Measurements from ENCODE around the gene EIF5A2. TPM values are rescaled to one million over a fixed set of nuclear protein-coding genes. Genes with fewer than 3 reads are reported as not detected.
"Not testable (repeated sequence)": the region's sequence is repeated elsewhere in the genome, so short reads cannot be mapped to it uniquely, and the experiment has no call there.

Gene EIF5A2
- total RNA-seq (10 to 100 TPM in 3 of 4 donors, 1 to 10 TPM in 1; 9.8 to 14.0 (median 11.4) TPM), polyA plus RNA-seq (2.6 TPM)
- long read RNA-seq, donor 1, full-length matches to known transcripts: 20 of 22 reads
- long read RNA-seq, donor 1, partial matches to known transcripts: 2 of 22 reads
- long read RNA-seq, donor 1, other reads (novel, unspliced or antisense): 0 of 22 reads
- long read RNA-seq, donor 2, full-length matches to known transcripts: 4 of 5 reads
- long read RNA-seq, donor 2, partial matches to known transcripts: 1 of 5 reads
- long read RNA-seq, donor 2, other reads (novel, unspliced or antisense): 0 of 5 reads
- long read RNA-seq, donor 3, full-length matches to known transcripts: 36 of 39 reads
- long read RNA-seq, donor 3, partial matches to known transcripts: 0 of 39 reads
- long read RNA-seq, donor 3, other reads (novel, unspliced or antisense): 3 of 39 reads
- long read RNA-seq, donor 4, full-length matches to known transcripts: 13 of 14 reads
- long read RNA-seq, donor 4, partial matches to known transcripts: 1 of 14 reads
- long read RNA-seq, donor 4, other reads (novel, unspliced or antisense): 0 of 14 reads

DNA sequence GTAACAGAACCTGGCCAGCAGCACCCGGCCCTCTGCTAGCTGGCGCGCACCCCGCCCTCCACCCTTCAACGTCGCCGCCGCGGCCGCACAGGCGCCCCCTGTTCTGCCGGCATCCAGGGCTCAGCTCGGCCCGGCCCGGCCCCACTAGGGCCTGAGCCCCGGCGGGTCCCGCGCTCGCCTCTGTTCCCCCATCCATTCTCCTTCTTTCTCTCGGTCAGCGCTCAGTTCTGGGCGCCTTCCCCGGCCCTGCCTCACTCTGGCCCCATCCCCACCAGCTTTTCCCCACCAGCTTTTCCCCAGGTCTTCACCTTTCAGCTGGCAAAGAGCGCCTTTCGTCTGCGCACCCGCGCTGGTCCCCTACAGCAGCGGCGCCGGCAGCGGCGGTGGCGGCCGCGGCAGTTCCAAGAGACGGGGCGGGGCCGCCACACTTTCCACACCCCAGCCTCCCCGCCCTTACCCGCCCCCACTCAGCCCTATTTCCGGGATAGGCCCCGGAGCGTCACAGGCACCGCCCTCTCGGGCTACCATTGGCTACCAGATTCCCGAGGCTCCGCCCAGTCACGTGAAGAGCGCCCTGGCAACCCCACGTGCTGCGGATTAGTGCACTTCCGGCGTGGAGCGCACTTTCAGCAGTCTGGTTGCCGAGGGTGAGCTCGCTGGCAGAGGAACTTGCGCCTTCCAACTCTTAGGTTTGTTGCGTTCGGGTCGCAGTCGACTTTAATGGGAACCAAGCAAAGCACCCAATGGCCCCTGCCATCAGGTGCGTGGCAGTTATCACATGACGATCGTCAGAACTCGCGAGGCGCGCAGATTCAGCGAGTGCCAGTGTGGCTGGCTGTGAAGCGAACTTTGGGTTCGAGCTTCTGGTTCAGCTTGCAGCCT, at the start of gene EIF5A2:
Gene EIF5A2, minus strand, starts transcription at position 403 of the 882 bp plus-strand sequence. CDS start 831 bp downstream, outside the sequence.
- Histone ChIP-seq H3K4me3 (ENCODE audit: low read length) (peak within 1 kb of the TSS; percentile 71), H3K27me3 (ENCODE audit: control insufficient read depth, insufficient read depth) (no peaks in the 10 kb centered on the region), H3K4me1 (ENCODE audit: control insufficient read depth, insufficient read depth, low read length) (no peaks in the 10 kb centered on the region), H3K27ac (ENCODE audit: low read length) (peak within 1 kb of the TSS; percentile 61), H3K9me3 (ENCODE audit: control insufficient read depth, low read length) (no peaks in the 10 kb centered on the region)
- intact Hi-C loops (cut with DNase I): no loop called here
- DNase-seq: peak; percentile 98 to 99 (median 98)
- ATAC-seq: peak; percentile 99
- 10% methylated on average over 73 of the region's 73 CpGs for WGBS

DNA sequence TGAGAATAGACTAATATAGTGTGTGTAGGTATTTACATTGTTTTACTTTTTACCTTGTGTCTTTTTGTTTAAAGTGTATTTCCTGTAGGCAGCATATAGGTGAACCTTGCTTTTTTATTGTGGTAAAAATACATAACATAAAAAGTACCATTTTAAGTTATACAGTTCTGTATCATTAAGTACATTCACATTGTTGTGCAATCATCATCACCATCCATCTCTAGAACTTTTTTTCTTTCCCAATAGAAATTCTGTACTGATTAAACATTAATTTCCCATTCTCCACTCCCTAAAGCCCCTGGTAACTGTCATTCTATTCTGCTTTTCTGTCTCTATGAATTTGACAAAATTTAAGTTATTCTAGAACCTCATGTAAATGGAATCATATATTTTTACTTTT, 48.2 kb upstream of the EIF5A2 start:
- Histone ChIP-seq H3K27ac (ENCODE audit: low read length) (no peak overlapping the region), H3K27me3 (ENCODE audit: control insufficient read depth, insufficient read depth) (no peaks in the 10 kb centered on the region), H3K9me3 (ENCODE audit: control insufficient read depth, low read length) (no peaks in the 10 kb centered on the region), H3K4me1 (ENCODE audit: control insufficient read depth, insufficient read depth, low read length) (no peaks in the 10 kb centered on the region), H3K4me3 (ENCODE audit: low read length) (no peak overlapping the region)
- intact Hi-C loops (cut with DNase I): no loop called here
- no peak for DNase-seq
- no peak for ATAC-seq

DNA sequence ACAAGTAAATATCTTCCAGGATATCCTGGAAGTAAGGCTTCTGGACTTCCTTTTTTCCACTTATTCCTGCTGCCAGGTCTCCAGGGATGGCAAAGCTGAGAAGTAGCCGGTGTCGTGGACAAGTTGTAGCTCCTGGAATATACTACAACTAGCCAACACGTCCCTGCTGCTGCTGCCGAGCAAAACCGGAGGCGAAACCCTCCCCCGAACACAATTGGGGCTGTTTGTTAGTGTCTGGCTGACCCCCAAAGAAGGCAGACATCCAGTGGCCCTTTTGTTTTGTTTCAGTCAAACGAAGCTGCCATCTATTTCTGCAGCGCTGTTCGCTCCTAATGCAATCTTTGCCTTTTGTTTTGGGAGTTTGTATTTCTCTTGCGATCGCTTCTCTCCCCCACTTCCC, 45.3 kb upstream of the EIF5A2 start:
- no peaks in the 10 kb centered on the region for H3K4me1 ChIP-seq (ENCODE audit: control insufficient read depth, insufficient read depth, low read length)
- no peak overlapping the region for H3K4me3 ChIP-seq (ENCODE audit: low read length)
- no peak overlapping the region for H3K27ac ChIP-seq (ENCODE audit: low read length)
- 51% methylated on average over 12 of the region's 12 CpGs for WGBS
- DNase-seq (no peak), ATAC-seq (no peak)
- intact Hi-C loops (cut with DNase I): loop anchor here in 1 of 4 donors (5.0 kb wide), 1 partner anchor 619 kb away; no protein-coding TSS in a partner anchor
- H3K9me3 ChIP-seq (ENCODE audit: control insufficient read depth, low read length): no peaks in the 10 kb centered on the region
- no peaks in the 10 kb centered on the region for H3K27me3 ChIP-seq (ENCODE audit: control insufficient read depth, insufficient read depth)

DNA sequence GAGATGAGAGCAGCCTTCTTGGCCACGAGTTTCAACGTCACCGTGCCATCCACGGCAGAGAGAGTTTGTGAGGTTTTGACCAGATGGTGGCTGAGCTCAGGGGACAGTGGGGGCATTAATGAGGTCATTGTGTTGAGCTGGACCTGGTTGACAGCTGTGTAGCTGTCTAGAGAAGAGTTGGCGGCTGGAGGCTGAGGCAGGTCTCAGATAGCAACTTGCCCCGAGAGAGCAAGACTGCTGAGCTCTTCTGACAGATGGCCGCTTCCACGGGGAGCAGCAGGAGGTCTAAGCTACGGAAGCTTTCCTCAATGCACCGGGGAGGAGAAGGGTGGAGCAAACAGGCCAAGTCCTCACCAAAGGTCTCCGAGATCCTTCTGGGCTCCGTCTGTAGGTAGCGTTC, 44.8 kb upstream of the EIF5A2 start:
- no peak for ATAC-seq
- 75% methylated on average over 13 of the region's 13 CpGs for WGBS
- intact Hi-C loops (cut with DNase I): loop anchor here in 1 of 4 donors (5.0 kb wide), 1 partner anchor 619 kb away; no protein-coding TSS in a partner anchor

DNA sequence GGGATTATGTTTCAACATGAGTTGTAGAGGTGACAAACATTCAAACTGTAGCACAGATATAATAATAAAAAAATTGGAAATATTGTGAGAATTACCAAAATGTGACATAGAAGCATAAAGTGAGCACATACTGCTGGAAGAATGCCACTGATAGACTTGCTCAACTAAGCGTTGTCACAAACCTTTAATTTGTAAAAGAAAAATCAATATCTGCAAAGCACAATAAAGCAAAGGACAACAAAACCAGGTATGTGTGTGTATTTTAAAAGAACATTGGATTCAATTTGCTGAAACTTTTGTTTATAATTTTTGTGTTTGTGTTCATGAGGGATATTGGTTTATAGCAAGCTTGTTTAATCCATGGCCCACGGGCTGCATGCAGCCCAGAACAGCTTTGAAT, 40.8 kb upstream of the EIF5A2 start:
- no peak overlapping the region for H3K27ac ChIP-seq (ENCODE audit: low read length)
- DNase-seq (no peak), ATAC-seq (no peak)
- H3K9me3 ChIP-seq (ENCODE audit: control insufficient read depth, low read length): no peaks in the 10 kb centered on the region
- H3K4me1 ChIP-seq (ENCODE audit: control insufficient read depth, insufficient read depth, low read length): no peaks in the 10 kb centered on the region
- H3K27me3 ChIP-seq (ENCODE audit: control insufficient read depth, insufficient read depth): no peaks in the 10 kb centered on the region
- intact Hi-C loops (cut with DNase I): no loop called here
- H3K4me3 ChIP-seq (ENCODE audit: low read length): no peak overlapping the region
- WGBS: 83% methylated on average over 2 of the region's 2 CpGs

More for the DNA sequence above, 44.8 kb upstream of the EIF5A2 start:
- no peaks in the 10 kb centered on the region for H3K9me3 ChIP-seq (ENCODE audit: control insufficient read depth, low read length)
- H3K4me1 ChIP-seq (ENCODE audit: control insufficient read depth, insufficient read depth, low read length): no peaks in the 10 kb centered on the region
- DNase-seq: peak in 1 of 3 donors; percentile 20
- no peaks in the 10 kb centered on the region for H3K27me3 ChIP-seq (ENCODE audit: control insufficient read depth, insufficient read depth)
- H3K4me3 ChIP-seq (ENCODE audit: low read length): no peak overlapping the region
- H3K27ac ChIP-seq (ENCODE audit: low read length): no peak overlapping the region

DNA sequence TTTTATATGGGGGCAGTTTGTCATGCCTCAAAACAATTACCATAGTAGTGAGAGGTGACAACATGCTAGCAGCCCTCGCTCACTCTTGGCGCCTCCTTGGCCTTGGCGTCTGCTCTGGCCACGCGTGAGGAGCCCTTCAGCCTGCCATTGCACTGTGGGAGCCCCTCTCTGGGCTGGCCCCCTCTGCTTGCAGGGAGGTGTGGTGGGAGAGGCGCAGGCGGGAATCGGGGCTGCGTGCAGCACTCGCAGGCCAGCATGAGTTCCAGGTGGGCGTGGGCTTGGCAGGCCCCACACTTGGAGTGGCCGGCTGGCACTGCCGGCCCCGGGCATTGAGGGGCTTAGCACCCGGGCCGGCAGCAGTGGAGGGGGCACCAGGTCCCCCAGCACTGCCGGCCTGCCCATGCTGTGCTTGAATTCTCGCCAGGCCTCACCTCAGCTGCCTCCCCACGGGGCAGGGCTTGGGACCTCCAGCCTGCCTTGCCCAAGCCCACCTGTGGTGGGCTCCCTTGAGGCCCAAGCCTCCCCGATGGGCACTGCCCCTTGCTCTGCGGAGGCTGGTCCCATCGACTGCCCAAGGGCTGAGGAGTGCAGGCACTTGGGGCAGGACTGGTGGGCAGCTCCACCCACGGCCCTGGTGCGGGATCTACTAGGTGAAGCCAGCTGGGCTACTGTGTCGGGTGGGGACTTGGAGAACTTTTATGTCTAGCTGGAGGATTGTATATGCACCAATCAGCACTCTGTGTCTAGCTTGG, 38.8 kb upstream of the EIF5A2 start:
- no peak overlapping the region for H3K4me3 ChIP-seq (ENCODE audit: low read length)
- DNase-seq: no peak
- no peaks in the 10 kb centered on the region for H3K4me1 ChIP-seq (ENCODE audit: control insufficient read depth, insufficient read depth, low read length)
- H3K27ac ChIP-seq (ENCODE audit: low read length): no peak overlapping the region
- WGBS: 96% methylated on average over 25 of the region's 25 CpGs
- ATAC-seq: peak in 1 of 2 donors; percentile 29
- H3K27me3 ChIP-seq (ENCODE audit: control insufficient read depth, insufficient read depth): no peaks in the 10 kb centered on the region
- no peaks in the 10 kb centered on the region for H3K9me3 ChIP-seq (ENCODE audit: control insufficient read depth, low read length)
- intact Hi-C loops (cut with DNase I): no loop called here

DNA sequence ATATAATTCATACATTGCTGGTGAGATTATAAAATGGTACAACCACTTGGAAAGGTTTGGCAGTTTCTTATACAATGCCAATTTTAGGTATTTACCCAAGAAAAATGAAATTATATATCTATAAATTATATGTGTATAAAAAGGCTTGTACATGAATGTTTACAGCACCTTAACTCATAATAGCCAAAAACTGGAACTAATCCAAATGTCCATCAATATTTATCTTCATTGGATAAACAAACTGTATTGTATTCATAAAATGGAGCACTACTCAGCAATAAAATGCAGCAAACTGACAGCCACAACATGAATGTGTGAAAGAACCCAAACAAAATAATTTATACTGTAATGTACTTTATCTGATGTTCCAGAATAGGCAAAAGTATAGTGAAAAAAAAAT, 33.6 kb upstream of the EIF5A2 start:
- Histone ChIP-seq H3K4me1 (ENCODE audit: control insufficient read depth, insufficient read depth, low read length) (no peaks in the 10 kb centered on the region), H3K4me3 (ENCODE audit: low read length) (no peak overlapping the region), H3K27me3 (ENCODE audit: control insufficient read depth, insufficient read depth) (no peaks in the 10 kb centered on the region), H3K9me3 (ENCODE audit: control insufficient read depth, low read length) (no peaks in the 10 kb centered on the region), H3K27ac (ENCODE audit: low read length) (no peak overlapping the region)
- DNase-seq: no peak
- ATAC-seq: no peak
- intact Hi-C loops (cut with DNase I): no loop called here

DNA sequence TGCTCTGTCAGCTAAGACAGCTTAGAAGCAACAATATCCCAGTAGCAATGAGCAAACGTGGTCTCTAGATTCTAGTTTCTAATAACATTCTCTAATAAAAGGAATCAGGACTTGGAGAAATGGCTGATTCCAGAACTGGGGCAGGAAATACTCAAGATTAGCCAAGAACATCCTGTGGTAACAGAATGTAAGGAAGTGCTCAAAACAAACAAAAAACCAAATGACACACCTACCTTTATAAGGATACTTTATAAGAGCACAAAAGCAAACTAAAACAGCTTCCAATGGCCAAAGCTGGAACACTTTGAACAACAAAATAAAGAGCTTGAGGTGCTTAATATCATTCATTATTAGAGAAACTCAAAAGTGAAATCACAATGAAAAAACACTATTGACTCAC, 33.1 kb upstream of the EIF5A2 start:
- intact Hi-C loops (cut with DNase I): no loop called here
- no peaks in the 10 kb centered on the region for H3K27me3 ChIP-seq (ENCODE audit: control insufficient read depth, insufficient read depth)
- DNase-seq (no peak), ATAC-seq (no peak)
- no peaks in the 10 kb centered on the region for H3K4me1 ChIP-seq (ENCODE audit: control insufficient read depth, insufficient read depth, low read length)
- no peaks in the 10 kb centered on the region for H3K9me3 ChIP-seq (ENCODE audit: control insufficient read depth, low read length)
- H3K27ac ChIP-seq (ENCODE audit: low read length): no peak overlapping the region
- WGBS: 50% methylated on average over 1 of the region's 1 CpG
- H3K4me3 ChIP-seq (ENCODE audit: low read length): no peak overlapping the region

DNA sequence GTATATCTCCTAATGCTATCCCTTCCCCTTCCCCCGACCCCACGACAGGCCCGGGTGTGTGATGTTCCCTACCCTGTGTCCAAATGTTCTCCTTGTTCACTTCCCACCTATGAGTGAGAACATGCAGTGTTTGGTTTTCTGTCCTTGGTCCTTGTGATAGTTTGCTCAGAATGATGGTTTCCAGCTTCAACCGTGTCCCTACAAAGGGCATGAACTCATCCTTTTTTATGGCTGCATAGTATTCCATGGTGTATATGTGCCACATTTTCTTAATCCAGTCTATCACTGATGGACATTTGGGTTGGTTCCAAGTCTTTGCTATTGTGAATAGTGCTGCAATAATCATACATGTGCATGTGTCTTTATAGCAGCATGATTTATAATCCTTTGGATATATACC, 24.6 kb upstream of the EIF5A2 start:
- intact Hi-C loops (cut with DNase I); H3K27me3 ChIP-seq (ENCODE audit: control insufficient read depth, insufficient read depth); DNase-seq; ATAC-seq; H3K27ac ChIP-seq (ENCODE audit: low read length); H3K9me3 ChIP-seq (ENCODE audit: control insufficient read depth, low read length); H3K4me3 ChIP-seq (ENCODE audit: low read length); H3K4me1 ChIP-seq (ENCODE audit: control insufficient read depth, insufficient read depth, low read length): not testable (repeated sequence)
- 90% methylated on average over 4 of the region's 4 CpGs for WGBS

DNA sequence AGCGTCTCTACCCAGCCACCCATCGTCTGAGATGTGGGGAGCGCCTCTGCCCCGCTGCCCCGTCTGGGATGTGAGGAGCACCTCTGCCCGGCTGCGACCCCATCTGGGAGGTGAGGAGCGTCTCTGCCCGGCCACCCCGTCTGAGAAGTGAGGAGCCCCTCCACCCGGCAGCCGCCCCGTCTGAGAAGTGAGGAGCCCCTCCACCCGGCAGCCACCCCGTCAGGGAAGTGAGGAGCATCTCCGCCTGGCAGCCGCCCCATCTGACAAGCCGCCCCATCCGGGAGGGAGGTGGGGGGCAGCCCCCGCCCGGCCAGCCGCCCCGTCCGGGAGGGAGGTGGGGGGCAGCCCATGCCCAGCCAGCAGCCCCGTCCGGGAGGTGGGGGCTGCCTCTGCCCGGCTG, 15.1 kb upstream of the EIF5A2 start:
- H3K27ac ChIP-seq (ENCODE audit: low read length); ATAC-seq; H3K9me3 ChIP-seq (ENCODE audit: control insufficient read depth, low read length); H3K4me1 ChIP-seq (ENCODE audit: control insufficient read depth, insufficient read depth, low read length); H3K4me3 ChIP-seq (ENCODE audit: low read length); intact Hi-C loops (cut with DNase I); H3K27me3 ChIP-seq (ENCODE audit: control insufficient read depth, insufficient read depth): not testable (repeated sequence)
- 93% methylated on average over 27 of the region's 27 CpGs for WGBS
- peak in 1 of 3 donors; percentile 52 for DNase-seq
